AG10803 (cell line): ENCODE data around the gene PNLIP.

Source experiments
- DNase-seq: peaks from one replicate; pipeline ENCODE4 v3.0.0; 2010; ENCODE audit warnings: low read depth
- H3K4me3 ChIP-seq: 2 replicates; pipeline ENCODE4 v1.5.1; 2011; ENCODE audit warnings: mild to moderate bottlenecking, low read length, control low read depth
- CTCF ChIP-seq: conservative IDR thresholded peaks from 2 replicates; pipeline ENCODE4 v1.5.1; 2011; ENCODE audit warnings: mild to moderate bottlenecking, low read length, control low read depth, inconsistent platforms

The PNLIP gene

GRCh38 chr10:116548301-116548700 lies 2.6 kb downstream of the PNLIP start:
- DNase-seq: no peak
- no peak for TF ChIP-seq CTCF
- no peak overlapping the region for H3K4me3 ChIP-seq

GRCh38 chr10:116553378-116553980 lies 7.7 kb downstream of the PNLIP start:
- no peak for TF ChIP-seq CTCF
- no peak overlapping the region for H3K4me3 ChIP-seq
- no peak for DNase-seq

GRCh38 chr10:116554628-116555027 lies 8.9 kb downstream of the PNLIP start:
- no peak for TF ChIP-seq CTCF
- no peak for DNase-seq
- no peak overlapping the region for H3K4me3 ChIP-seq

GRCh38 chr10:116555880-116556279 lies 10.1 kb downstream of the PNLIP start:
- no peak for TF ChIP-seq CTCF

GRCh38 chr10:116557305-116557880 lies 11.7 kb downstream of the PNLIP start:
- no peak for TF ChIP-seq CTCF
- no peak for DNase-seq
- H3K4me3 ChIP-seq: no peak overlapping the region

More at GRCh38 chr10:116555880-116556279, 10.1 kb downstream of the PNLIP start:
- DNase-seq: no peak
- H3K4me3 ChIP-seq: no peak overlapping the region

- no peak for TF ChIP-seq CTCF
These were observed 19.8 kb downstream of the PNLIP start for GRCh38 chr10:116565534-116565933.

GRCh38 chr10:116566932-116567331 lies 21.2 kb downstream of the PNLIP start:
- no peak for DNase-seq
- H3K4me3 ChIP-seq: no peak overlapping the region
- TF ChIP-seq CTCF: no peak

More at GRCh38 chr10:116565534-116565933, 19.8 kb downstream of the PNLIP start:
- no peak for DNase-seq
- H3K4me3 ChIP-seq: no peak overlapping the region
